Measurements from ENCODE around the gene EPHA6.
"Not testable (repeated sequence)": the region's sequence is repeated elsewhere in the genome, so short reads cannot be mapped to it uniquely, and the experiment has no call there.

The EPHA6 gene

DNA sequence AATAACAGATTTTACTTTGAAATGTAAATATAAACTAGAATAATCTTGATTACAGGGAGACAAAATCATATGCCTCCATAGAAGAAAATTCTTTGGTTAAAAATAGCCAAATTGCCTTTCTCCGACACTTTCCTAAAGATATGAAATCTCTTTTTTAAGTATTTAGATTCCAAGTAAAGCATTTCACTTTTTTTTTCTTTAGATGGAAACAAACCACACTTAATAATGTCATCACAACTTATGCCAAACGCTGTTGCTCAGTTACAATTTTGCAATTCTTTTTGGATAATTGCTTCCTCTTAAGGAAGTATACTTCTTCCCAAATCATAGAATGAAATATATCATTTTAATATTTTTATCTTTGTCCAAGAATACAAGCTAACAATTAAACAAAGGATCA lies 656.1 kb downstream of the EPHA6 start:
- DNase-seq (ENCODE audit: low read depth) = no peak

DNA sequence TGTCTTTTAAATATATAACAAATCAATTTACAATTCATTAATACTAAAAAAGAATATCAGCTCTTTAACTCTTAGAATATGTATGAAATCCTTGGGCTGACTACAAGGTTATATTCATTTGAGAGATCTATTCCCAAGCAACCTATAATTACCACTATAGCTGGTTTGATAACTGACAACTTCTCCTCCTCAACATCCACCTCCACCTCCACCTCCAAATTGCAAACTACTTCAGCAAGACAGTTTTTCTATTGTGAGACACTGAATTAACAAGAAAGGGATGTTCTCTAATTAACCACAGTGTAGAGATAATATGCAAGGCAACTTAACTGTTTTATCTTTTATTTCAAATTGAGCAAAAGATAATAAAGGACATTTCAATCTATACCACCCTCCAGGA lies 665.3 kb downstream of the EPHA6 start:
- no peak for DNase-seq (ENCODE audit: low read depth)

DNA sequence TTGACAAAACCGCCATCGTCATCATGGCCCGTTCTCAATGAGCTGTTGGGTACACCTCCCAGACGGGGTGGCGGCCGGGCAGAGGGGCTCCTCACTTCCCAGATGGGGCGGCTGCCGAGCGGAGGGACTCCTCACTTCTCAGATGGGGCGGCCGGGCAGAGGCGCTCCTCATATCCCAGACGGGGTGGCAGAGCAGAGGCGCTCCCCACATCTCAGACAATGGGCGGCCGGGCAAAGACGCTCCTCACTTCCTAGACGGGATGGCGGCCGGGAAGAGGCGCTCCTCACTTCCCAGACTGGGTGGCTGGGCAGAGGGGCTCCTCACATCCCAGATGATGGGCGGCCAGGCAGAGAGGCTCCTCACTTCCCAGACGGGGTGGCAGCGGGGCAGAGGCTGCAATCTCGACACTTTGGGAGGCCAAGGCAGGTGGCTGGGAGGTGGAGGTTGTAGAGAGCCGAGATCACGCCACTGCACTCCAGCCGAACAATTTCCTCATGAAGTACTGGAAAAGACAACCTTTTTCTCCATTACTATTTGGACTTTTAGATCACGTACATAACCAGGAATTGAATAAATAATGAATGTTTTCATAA lies 666.4 kb downstream of the EPHA6 start:
- DNase-seq (ENCODE audit: low read depth) = not testable (repeated sequence)

DNA sequence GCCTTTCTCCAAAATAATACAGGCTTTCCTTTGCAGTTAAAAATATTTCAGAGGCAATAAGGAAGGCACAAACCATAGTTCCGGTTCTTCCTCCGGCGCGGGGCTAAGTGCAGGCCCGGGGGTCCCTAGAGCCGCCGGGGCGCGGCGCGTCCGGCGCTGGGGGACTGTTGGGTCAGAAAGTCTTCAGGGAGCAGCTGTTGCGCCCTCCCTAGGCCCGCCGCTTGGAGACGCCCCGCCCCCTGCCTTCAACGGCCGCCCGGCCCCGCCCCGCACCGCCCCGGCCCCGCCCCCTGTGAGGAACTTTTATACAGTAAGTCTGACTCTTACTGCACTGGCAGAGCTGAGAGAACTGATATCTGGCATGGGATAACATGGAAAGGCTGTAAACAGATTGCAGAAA lies 667.0 kb downstream of the EPHA6 start:
- no peak for DNase-seq (ENCODE audit: low read depth)

DNA sequence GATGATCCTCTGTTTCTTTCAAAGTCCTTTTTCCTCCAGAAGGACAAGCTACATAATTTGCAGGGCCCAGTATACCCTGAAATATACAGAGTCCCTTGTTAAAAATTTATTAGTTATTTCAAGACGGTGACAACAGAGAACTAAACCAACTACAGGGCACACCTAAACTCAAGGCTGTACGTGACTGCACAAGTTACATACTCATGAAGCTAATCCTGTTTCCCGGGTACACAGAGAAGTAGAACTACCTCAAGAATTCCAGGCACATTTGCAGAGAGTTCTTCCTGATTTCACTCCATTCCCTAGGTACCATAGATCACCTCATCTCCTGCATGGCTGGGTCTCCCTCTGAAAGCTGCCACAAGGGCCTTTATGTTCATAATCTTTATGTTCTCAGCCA lies 670.8 kb downstream of the EPHA6 start:
- no peak for DNase-seq (ENCODE audit: low read depth)

DNA sequence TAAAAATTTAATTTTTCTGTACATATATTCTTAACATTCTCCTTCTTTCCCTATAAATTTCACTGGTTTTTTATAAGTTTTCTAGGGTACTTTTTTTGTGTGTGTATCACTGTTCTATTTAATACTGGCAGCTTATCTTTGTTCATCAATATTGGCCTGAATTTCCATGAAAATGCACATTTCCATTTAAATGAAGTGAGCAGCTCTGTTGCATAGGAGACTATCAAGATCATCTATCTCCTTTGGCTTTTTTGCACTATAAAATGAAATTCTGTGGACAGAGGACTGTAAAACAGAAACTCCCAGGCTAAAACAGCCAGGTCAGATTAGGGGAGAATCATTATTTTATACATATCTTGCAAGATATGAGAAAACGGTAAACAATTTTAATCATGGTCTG lies 673.2 kb downstream of the EPHA6 start:
- DNase-seq (ENCODE audit: low read depth) = no peak

DNA sequence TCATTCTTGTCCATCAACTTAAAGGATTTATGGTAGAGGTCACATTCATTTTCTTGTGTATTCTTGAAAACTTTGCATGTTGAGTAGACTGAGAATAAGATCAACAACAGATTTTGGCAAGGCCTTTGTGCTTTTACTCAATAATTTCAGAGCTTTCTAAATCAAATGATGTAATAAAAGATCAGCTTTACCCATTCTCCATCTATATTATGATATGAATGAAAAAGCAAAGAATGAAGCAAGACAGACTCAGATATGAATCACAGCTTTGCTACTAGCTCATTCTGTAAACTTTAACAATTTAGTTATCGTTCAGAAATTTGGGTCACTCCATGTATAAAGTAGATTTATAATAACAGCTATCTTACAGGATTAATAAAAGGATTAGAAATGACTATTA lies 674.3 kb downstream of the EPHA6 start:
- no peak for DNase-seq (ENCODE audit: low read depth)

DNA sequence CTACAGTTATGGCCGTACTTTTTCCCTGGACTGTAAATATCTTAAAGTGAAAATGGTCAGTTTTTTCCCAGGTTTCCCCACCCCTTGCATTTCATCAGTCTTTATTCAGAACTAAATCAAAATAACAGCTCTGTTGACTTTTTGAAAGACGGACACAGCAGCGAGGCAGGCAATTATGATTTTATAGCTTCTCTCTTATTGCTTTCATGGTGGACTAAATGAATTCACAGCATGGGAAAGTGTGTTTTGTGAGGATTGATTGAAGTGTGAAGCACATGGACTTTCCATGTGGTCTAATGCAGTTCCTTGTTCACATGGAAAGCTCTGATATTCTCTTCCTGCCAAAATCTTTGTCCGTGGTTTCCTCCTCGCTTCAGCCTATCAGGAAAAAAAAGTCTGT lies 681.5 kb downstream of the EPHA6 start:
- no peak for DNase-seq (ENCODE audit: low read depth)

DNA sequence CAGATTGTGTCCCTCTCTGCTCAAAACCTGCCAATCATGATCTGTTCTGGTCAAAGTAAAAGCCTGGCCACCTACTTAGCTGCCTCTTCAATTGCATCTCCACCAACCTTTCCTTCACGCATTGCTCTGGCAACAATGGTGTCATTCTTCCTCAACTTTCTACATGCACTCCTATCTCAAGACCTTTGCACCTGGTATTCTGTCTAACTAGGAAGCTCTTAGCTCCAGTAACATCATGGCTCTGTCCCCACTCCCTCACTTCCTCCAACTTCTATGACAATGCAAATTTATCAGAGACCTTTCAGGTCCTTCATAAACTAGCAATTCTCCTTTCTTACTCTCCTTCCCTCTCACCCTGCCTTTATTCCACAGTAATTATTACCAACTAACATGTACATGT lies 682.7 kb downstream of the EPHA6 start:
- DNase-seq (ENCODE audit: low read depth) = no peak

DNA sequence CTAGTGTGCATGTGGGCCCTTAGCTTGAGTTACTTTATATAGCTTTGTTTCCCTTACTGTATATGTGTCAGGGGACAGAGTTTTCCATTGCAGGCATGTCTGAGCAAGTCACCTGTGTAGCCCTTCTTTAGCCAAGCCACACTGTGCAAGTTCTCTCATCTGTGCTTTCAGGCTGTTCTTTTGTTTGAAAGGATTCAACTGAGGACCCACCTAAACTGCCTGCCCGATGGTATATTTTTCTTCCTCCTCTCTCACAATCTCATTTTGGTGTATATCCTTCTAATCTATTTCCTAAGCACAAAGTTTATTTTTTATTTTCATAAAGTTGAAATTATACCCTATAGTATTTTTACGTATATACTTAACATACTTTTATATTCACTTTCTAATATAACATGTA lies 690.1 kb downstream of the EPHA6 start:
- no peak for DNase-seq (ENCODE audit: low read depth)

DNA sequence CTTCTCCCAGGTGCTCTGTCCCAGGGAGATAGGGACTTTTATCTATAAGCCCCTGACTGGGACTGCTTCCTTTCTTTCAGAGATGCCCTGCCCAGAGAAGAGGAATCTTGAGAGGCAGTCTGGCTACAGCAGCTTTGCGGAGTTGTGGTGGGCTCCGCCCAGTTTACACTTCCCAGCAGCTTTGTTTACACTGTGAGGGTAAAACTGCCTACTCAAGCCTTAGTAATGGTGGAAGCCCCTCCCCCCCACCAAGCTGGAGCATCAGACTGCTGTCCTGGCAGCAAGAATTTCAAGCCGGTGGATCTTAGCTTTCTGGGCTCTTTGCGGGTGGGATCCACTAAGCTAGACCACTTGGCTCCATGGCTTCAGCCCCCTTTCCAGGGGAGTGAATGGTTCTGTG lies 696.4 kb downstream of the EPHA6 start:
- DNase-seq (ENCODE audit: low read depth) = no peak

DNA sequence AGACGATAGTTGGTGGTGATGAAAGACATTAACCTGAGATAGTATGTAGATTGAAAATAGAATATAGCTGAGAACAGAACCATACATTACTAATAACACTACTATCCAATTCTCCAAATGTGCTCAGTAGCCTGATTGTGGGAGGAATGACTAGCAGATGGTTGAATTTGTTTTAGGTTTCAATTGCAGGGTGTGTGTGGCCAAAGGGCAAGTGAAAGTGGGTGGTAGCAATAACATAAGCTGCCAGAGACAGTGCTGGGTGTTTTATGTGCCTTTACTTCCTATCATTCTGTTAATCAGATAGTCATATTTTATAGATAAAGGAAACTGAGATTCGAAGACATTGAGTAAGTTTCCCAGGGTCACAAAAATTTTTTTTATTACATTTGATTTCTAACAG lies 700.7 kb downstream of the EPHA6 start:
- DNase-seq (ENCODE audit: low read depth) = no peak

DNA sequence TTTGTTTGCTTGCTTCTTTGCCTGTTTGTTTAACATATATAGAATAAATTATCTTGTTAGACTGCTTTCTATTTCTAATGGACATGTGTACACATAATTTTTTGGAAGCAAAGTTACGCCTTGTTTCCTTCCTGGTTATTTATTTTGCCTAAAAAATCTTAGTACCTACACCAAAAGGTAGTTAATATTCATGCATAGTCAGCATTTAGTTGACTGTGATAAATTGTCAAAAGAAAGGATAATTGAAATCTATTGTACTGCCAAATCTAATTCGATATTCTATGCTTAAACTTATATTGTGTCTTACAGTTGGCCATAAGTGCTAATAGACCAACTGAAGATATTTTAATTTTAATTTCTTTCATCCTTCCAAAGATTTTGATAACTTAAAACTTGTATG lies 716.3 kb downstream of the EPHA6 start:
- DNase-seq (ENCODE audit: low read depth) = no peak

DNA sequence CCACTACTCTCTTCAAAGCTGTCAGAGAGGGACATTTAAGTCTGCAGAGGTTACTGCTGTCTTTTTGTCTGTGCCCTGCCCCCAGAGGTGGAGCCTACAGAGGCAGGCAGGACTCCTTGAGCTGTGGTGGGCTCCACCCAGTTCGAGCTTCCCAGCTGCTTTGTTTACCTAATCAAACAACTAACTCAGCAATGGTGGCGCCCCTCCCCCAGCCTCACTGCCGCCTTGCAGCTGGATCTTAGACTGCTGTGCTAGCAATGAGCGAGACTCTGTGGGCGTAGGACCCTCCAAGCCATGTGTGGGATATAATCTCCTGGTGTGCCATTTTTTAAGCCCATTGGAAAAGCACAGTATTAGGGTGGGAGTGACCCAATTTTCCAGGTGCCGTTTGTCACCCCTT lies 733.2 kb downstream of the EPHA6 start:
- DNase-seq (ENCODE audit: low read depth) = not testable (repeated sequence)

DNA sequence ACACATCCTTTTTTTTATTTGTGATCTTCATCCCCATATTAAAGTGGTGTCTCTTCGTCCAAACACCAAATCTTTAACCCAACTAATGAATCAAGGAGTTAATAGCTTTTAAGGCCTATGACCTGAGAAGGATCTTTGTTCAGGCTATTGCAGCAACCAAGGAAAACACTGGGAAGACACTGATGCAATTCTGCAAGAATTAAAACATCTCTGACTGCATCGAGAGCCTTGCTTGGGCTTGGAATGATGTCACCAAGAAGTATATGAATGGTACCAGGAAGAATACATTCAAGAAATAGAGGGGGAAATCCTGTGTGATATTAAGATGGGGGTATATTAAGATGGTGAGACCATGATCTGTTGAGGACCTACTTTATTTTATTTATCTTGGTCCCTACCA lies 736.0 kb downstream of the EPHA6 start:
- DNase-seq (ENCODE audit: low read depth) = no peak

DNA sequence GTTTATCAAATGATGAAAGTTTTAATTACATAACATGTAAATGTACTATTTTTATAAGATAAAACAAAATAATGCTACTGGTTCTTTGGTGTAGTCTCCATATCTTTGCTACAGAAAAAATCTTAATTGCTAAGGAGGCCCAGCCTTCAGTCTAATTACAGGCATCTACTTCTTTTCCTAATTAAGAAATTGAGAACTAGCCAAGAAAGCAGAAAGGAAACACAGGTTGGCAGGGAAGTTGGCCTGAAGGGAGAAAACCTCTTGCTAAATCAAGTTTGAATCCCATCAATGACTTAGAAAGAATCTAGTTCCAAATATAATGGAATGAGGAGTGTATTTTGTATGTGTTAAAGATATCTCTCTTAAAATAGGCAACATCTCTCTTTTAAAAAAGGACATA lies 737.8 kb downstream of the EPHA6 start:
- DNase-seq (ENCODE audit: low read depth) = no peak

DNA sequence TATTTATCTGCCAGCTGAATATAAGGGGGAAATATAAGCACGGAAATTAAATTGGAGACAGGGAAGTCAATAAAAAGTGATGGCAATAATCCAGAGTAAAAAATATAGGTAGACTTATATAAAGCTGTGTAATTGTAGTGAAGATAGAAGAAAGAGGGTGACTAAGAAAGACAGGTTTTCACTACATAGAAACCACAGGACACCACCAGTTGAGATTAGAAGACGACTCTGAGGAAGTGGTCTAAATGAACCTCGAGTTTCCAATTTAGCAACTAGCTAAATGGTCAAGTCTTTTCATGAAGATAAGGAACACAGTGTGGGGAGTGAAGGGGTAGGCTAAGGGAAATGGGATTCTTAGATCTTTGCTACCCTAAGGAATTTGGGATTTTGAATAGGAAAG lies 761.3 kb downstream of the EPHA6 start:
- DNase-seq (ENCODE audit: low read depth) = no peak

DNA sequence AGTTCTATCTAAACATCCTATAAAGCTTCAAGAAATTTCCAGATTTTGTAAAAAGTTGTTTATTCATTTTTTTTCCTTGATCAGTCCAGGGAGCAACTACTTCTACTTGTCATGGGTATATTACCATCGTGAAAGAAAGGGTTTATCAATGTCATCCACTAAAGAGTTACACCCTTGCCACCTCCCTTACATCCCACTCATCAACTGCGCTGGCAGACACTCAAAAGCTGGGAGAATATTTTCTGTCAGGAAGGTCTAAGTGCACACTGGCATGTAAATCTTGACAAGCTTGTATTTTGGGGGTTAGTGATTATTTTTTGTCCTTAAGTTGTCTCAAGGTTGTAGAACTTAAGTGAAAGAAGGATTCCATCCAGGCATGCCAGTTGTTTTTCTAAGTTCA lies 761.8 kb downstream of the EPHA6 start:
- DNase-seq (ENCODE audit: low read depth) = no peak

DNA sequence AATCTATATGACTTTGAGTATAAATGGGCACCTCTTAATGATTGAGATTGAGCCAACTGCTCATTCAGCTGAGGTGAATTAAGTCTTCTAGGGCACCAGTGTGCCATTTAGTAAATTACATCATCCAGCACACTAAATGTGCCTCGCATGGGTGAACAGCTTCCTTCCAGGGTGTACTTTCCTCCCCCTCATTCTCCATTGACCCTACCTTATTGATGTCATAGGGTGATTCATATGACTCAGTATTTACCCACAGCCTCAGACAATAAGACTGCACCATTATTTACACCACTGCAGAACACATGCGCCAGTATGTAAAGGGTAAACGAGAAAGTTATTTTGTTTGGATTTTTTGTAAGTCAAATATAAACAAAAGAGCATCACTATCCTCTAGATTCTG lies 765.0 kb downstream of the EPHA6 start:
- DNase-seq (ENCODE audit: low read depth) = peak; percentile 6

DNA sequence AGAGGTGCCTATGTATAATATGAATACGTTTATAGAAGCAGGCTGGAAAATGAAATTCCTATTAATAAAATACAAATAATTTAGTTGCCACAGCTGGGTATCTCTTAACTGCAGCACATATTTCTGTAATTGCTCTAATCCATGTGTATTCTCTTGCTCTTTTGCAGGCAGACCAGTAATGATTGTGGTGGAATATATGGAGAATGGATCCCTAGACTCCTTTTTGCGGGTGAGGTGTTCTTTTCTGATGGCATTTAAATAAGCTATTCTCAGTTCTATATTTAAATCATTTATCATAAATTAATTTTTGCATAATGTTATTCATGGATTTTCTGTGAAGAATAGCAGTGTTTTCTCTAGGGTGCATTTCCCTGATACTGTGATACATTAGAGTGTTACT lies 796.2 kb downstream of the EPHA6 start:
- no peak for DNase-seq (ENCODE audit: low read depth)

DNA sequence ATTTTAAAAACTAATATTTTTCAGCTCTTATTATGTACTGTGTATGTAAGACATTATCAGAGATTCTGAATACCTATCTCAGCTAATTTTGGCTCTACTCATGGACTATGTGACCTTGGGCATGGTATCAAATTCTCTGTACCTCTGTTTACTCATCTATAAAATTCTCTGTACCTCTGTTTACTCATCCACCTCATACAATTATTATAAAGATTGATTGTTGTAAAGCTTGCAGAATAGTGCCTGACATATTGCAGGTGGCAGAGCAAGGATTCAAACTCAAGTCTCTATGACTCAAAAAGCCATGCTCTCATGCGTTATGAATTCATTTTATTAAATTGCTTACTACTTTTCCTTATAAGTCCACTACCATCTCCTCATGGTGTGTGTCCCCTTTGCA lies 798.2 kb downstream of the EPHA6 start:
- DNase-seq (ENCODE audit: low read depth) = no peak

DNA sequence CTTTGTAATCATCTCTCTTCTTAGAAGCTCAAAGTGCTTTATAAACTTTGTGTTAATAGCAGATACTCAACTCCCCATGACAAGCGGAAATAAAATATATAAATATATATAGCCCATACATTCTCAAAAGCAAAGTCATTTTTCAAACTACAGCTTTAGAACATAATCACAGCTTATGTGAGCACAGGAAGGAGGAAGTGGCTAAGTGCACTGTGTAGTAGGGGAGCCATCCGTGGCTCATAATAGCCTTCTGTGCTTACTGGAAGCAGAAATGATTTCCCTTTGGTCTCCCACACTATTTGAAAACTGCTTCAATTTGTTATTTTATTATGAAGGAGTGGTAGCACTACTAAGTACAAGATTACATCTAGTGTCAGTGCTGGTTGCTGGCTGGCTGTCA lies 798.7 kb downstream of the EPHA6 start:
- DNase-seq (ENCODE audit: low read depth) = no peak

DNA sequence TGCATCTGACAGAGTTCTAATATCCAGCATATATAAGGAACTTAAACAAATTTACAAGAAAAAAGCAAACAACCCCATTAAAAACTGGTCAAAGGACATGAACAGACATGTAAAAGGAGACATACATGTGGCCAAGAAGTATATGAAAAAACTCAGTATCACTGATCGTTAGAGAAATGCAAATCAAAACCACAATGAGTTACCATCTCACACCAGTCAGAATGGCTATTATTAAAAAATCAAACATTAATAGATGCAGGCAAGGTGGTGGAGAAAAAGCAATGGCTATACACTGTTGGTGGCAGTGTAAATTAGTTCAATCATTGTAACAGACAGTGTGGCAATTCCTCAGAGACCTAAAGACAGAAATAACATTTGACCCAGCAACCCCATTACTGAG lies 806.1 kb downstream of the EPHA6 start:
- not testable (repeated sequence) for DNase-seq (ENCODE audit: low read depth)

DNA sequence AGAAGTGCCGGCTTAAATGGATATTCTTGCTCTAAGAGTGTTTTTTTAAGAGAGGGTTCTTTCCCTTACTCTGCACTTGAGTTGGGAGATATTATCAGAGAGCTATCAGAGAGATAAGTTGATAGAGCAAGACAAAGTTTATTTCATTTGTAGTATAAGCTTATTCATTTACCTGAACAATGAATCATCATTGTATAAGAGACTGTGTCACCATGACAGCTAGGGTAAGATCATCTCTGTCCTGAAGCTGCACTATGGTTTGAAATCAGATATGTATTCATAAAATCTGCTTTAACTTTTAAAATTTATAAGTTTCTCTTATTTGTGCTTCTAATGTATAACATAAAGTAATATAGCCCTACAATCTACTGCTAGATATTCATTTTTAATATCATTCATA lies 822.1 kb downstream of the EPHA6 start:
- no peak for DNase-seq (ENCODE audit: low read depth)

DNA sequence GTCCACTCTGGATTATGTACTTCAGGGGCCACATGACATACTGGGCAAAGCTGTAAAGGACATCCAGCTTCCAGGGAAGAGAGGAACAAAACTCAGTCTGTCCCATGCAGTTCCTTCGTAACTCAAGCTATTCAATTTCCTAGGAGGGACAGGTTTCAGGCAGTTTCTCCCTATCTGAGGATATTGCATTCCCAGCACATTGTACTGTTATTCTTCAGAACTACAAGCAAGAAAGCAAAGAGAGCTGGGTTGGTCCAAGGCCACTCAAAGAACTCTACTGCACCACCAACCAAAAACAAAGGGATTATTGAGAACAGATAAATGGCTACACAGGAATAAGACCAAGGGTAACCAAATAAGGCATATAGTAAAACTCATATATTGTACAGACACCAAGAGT lies 832.5 kb downstream of the EPHA6 start:
- DNase-seq (ENCODE audit: low read depth) = no peak
